H9 (cell line): ENCODE measurements around the gene GFOD2. TPM values are rescaled to one million over a fixed set of nuclear protein-coding genes. Genes with fewer than 3 reads are reported as not detected.

Experiments
- DNase-seq: peaks from one replicate; pipeline ENCODE4 v3.0.0-alpha.2; 2017
- H2AFZ ChIP-seq: one replicate; pipeline ENCODE4 v1.6.1; 2013; ENCODE audit warnings: mild to moderate bottlenecking, low read length, control low read depth, moderate library complexity
- H2AK5ac ChIP-seq: 2 replicates; pipeline ENCODE4 v1.6.1; 2013; ENCODE audit warnings: low read length, control low read depth, mixed read lengths; ENCODE audit not compliant: insufficient read length
- H2BK120ac ChIP-seq: one replicate; pipeline ENCODE4 v1.6.1; 2013; ENCODE audit warnings: low read depth, mild to moderate bottlenecking, low read length, control low read depth, inconsistent platforms; ENCODE audit not compliant: poor library complexity, severe bottlenecking
- H2BK12ac ChIP-seq: 2 replicates; pipeline ENCODE4 v1.6.1; 2013; ENCODE audit warnings: low read length, control low read depth, mixed read lengths, low read depth; ENCODE audit not compliant: insufficient read length
- H2BK15ac ChIP-seq: 2 replicates; pipeline ENCODE4 v1.6.1; 2013; ENCODE audit warnings: low read depth, low read length, control low read depth
- H2BK20ac ChIP-seq: one replicate; pipeline ENCODE4 v1.6.1; 2013; ENCODE audit warnings: low read depth, mild to moderate bottlenecking, low read length, control low read depth, inconsistent platforms; ENCODE audit not compliant: poor library complexity, severe bottlenecking
- H2BK5ac ChIP-seq: 2 replicates; pipeline ENCODE4 v1.6.1; 2013; ENCODE audit warnings: low read length, control low read depth, mixed read lengths; ENCODE audit not compliant: insufficient read length
- H3K14ac ChIP-seq: 2 replicates; pipeline ENCODE4 v1.6.1; 2013; ENCODE audit warnings: low read length, control low read depth; ENCODE audit not compliant: insufficient read depth
- H3K18ac ChIP-seq: 2 replicates; pipeline ENCODE4 v1.6.1; 2013; ENCODE audit warnings: low read depth, mild to moderate bottlenecking, mixed read lengths, low read length, control low read depth; ENCODE audit not compliant: insufficient read length
- H3K23ac ChIP-seq: 2 replicates; pipeline ENCODE4 v1.6.1; 2013; ENCODE audit warnings: low read length, control low read depth, mixed read lengths, low read depth; ENCODE audit not compliant: insufficient read length
- H3K23me2 ChIP-seq: 2 replicates; pipeline ENCODE4 v1.6.1; 2013; ENCODE audit warnings: low read depth, mild to moderate bottlenecking, mixed read lengths, low read length, control low read depth; ENCODE audit not compliant: insufficient read length, poor library complexity, severe bottlenecking
- H3K27ac ChIP-seq: 2 replicates; pipeline ENCODE4 v1.5.1; 2013; ENCODE audit warnings: low read length, control low read depth, mixed read lengths, low read depth; ENCODE audit not compliant: insufficient read length
- H3K27me3 ChIP-seq: 2 replicates; pipeline ENCODE4 v1.6.1; 2013; ENCODE audit warnings: low read length, control low read depth, inconsistent platforms; ENCODE audit not compliant: insufficient read depth
- H3K4ac ChIP-seq: 2 replicates; pipeline ENCODE4 v1.6.1; 2013; ENCODE audit warnings: low read depth, mild to moderate bottlenecking, control low read depth, inconsistent platforms, low read length, moderate library complexity
- H3K4me1 ChIP-seq: 2 replicates; pipeline ENCODE4 v1.6.1; 2013; ENCODE audit warnings: low read length, control low read depth, inconsistent platforms; ENCODE audit not compliant: insufficient read depth
- H3K4me2 ChIP-seq: 2 replicates; pipeline ENCODE4 v1.6.1; 2013; ENCODE audit warnings: low read length, control low read depth, mixed read lengths; ENCODE audit not compliant: insufficient read length, insufficient read depth
- H3K56ac ChIP-seq: 2 replicates; pipeline ENCODE4 v1.6.1; 2013; ENCODE audit warnings: low read depth, mild to moderate bottlenecking, mixed read lengths, low read length, control low read depth; ENCODE audit not compliant: insufficient read length
- H3K79me1 ChIP-seq: 2 replicates; pipeline ENCODE4 v1.6.1; 2013; ENCODE audit warnings: low read depth, mild to moderate bottlenecking, moderate library complexity, low read length, control low read depth, inconsistent platforms; ENCODE audit not compliant: insufficient read depth, poor library complexity, severe bottlenecking
- H3K79me2 ChIP-seq: 2 replicates; pipeline ENCODE4 v1.6.1; 2013; ENCODE audit warnings: low read length, control low read depth, inconsistent platforms; ENCODE audit not compliant: insufficient read depth
- H3K9ac ChIP-seq: 2 replicates; pipeline ENCODE4 v1.6.1; 2013; ENCODE audit warnings: low read length, control low read depth, mixed read lengths; ENCODE audit not compliant: insufficient read length; ENCODE audit errors: extremely low read depth
- H3K9me3 ChIP-seq: one replicate; pipeline ENCODE4 v1.6.1; 2013; ENCODE audit warnings: low read depth, low read length, inconsistent platforms; ENCODE audit not compliant: control insufficient read depth
- H3T11ph ChIP-seq: one replicate; pipeline ENCODE4 v1.6.1; 2013; ENCODE audit warnings: mild to moderate bottlenecking, low read length, control low read depth, inconsistent platforms
- H4K20me1 ChIP-seq: one replicate; pipeline ENCODE4 v1.6.1; 2013; ENCODE audit not compliant: control insufficient read depth, insufficient read length, insufficient read depth
- H4K5ac ChIP-seq: 2 replicates; pipeline ENCODE4 v1.6.1; 2013; ENCODE audit warnings: low read depth, mild to moderate bottlenecking, mixed read lengths, low read length, control low read depth; ENCODE audit not compliant: insufficient read length
- H4K8ac ChIP-seq: replicated peaks from 2 replicates; pipeline ENCODE4 v1.6.1; 2013; ENCODE audit warnings: low read length, control low read depth, mixed read lengths, low read depth; ENCODE audit not compliant: insufficient read length
- H4K91ac ChIP-seq: 2 replicates; pipeline ENCODE4 v1.6.1; 2013; ENCODE audit warnings: low read depth, mild to moderate bottlenecking, moderate library complexity, mixed read lengths, low read length, control low read depth; ENCODE audit not compliant: insufficient read length
- H3K27ac Mint-ChIP-seq, 3 experiments: 2 replicates in 2 of 3; 3 replicates in 1 of 3; pipeline ENCODE4 v1.8.0; 2020 to 2021; ENCODE audit warnings: mixed read lengths in 3 of 3, mild to moderate bottlenecking in 1 of 3, moderate library complexity in 1 of 3
- H3K27me3 Mint-ChIP-seq: 2 replicates; pipeline ENCODE4 v1.8.0; 2021; ENCODE audit warnings: low read depth, mild to moderate bottlenecking, moderate library complexity, mixed read lengths
- H3K36me3 Mint-ChIP-seq, 3 experiments: 2 replicates in 2 of 3; 3 replicates in 1 of 3; pipeline ENCODE4 v1.8.0; 2020 to 2021; ENCODE audit warnings: low read depth in 3 of 3, mixed read lengths in 3 of 3; ENCODE audit not compliant: insufficient read depth in 1 of 3
- H3K4me1 Mint-ChIP-seq, 2 experiments: 2 replicates each; pipeline ENCODE4 v1.8.0; 2020; ENCODE audit warnings: mixed read lengths in 2 of 2
- H3K4me3 Mint-ChIP-seq, 2 experiments: 2 replicates in 1 of 2; 3 replicates in 1 of 2; pipeline ENCODE4 v1.8.0; 2020 to 2021; ENCODE audit warnings: mild to moderate bottlenecking in 2 of 2, mixed read lengths in 2 of 2, moderate library complexity in 1 of 2
- H3K9me3 Mint-ChIP-seq, 2 experiments: 2 replicates in 1 of 2; 3 replicates in 1 of 2; pipeline ENCODE4 v1.8.0; 2020; ENCODE audit warnings: mild to moderate bottlenecking in 2 of 2, mixed read lengths in 2 of 2, moderate library complexity in 1 of 2
- CTCF ChIP-seq: fragments of 200-600 bp; sonication (generic); conservative IDR thresholded peaks from 3 replicates; pipeline ENCODE4 v1.8.0; 2021; ENCODE audit warnings: antibody characterized with exemption, mild to moderate bottlenecking
- WGBS: extraction: QIAGEN DNeasy Blood & Tissue Kit; methylation state at CpG from one replicate; pipeline ENCODE4 v1.1.7; 2013; ENCODE audit warnings: missing lambda C conversion rate, low lambda C conversion rate, mixed read lengths; ENCODE audit not compliant: insufficient read length; ENCODE audit errors: extremely low coverage; 5-methylcytosine and 5-hydroxymethylcytosine counted together
- total RNA-seq: library from RNA; stranded (reverse); gene quantifications from 2 replicates; pipeline ENCODE4 v1.2.1, GENCODE V29; 2021

GFOD2 gene
- total RNA-seq, 1 experiment from 2014 or later = 21.8 TPM

- Histone ChIP-seq H2BK120ac (no peak overlapping the region), H3K23ac (no peak overlapping the region), H4K91ac (no peak overlapping the region), H2BK5ac (no peak overlapping the region), H3K79me1 (no peaks in the 10 kb centered on the region), H3K79me2 (no peaks in the 10 kb centered on the region), H2BK12ac (no peak overlapping the region), H3K23me2 (no peaks in the 10 kb centered on the region), H3K27ac (no peak overlapping the region), H3K9ac (no peak overlapping the region), H4K5ac (no peak overlapping the region), H3K4me2 (no peak overlapping the region), H3K56ac (no peak overlapping the region), H3K4ac (no peak overlapping the region), H2BK20ac (no peak overlapping the region), H3K4me1 (no peaks in the 10 kb centered on the region), H4K20me1 (no peaks in the 10 kb centered on the region), H3T11ph (no peak overlapping the region), H3K9me3 (no peaks in the 10 kb centered on the region), H3K18ac (no peak overlapping the region), H2AFZ (no peak overlapping the region), H3K27me3 (no peaks in the 10 kb centered on the region), H2AK5ac (no peak overlapping the region), H4K8ac (no peak overlapping the region), H3K14ac (no peak overlapping the region), H2BK15ac (no peak overlapping the region)
- H3K4me3 Mint-ChIP-seq = no peak overlapping the region
- H3K4me1 Mint-ChIP-seq = no peaks in the 10 kb centered on the region
- H3K27me3 Mint-ChIP-seq = no peaks in the 10 kb centered on the region
- no peak for TF ChIP-seq CTCF
- WGBS = no CpG with 5 or more reads among the region's 4 CpGs
- H3K27ac Mint-ChIP-seq = no peak overlapping the region
- peaks cover 10 to 23% (median 17%) of the 10 kb centered on the region in 3 experiments; a peak in 6 of 7 replicates for H3K36me3 Mint-ChIP-seq
- H3K9me3 Mint-ChIP-seq = no peaks in the 10 kb centered on the region
- DNase-seq = no peak
Observed at GRCh38 chr16:67683767-67684166, 35.3 kb downstream of the GFOD2 start.
